ENCODE results near the gene MGRN1.

DNA sequence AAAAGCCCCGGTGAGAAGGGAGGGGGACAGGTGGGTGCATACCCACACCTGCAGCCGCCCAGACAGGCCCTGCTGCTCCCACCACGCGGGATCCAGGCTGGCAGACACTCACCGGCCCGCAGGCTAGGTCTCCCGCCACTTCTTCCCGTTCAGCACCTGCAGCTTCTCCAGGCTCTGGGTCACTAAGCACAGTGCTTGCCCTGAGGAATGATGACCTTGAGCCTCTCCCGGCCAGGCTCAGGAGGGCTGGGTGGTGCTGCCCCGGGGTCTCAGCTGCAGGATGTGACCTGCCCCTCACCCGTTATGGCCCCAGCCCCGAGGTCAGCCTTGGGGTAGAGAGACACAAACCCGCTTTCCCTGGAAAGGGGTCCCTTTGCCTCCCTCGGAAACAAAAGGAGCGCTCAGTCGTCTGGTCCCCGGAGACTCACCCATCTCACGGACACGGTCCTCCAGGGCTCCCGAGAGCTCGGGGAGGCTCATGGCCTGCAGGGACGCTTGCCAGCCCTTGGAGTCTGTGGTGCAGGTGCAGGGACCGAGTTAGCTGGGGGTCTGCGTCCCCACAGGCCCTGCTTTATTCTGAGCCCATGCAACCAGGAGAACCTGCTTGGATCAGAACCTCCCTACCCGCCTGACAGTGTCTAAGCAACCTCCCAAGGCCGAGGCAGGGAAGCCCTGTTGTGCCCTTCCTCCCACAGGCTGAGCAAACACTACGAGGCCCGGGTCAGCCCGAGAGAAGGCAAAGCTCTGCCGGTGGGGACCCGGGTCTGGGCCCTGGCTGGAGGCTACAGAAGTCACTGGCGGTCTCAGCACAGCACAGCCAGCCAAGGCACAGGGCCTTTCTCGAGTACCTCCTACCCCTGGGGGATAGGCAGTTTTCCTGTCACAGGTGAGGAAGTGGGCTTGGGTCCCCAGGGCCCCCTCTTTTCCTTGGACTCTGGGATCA, 72.5 kb downstream of the MGRN1 start:
- TF ChIP-seq, protein P1, sequence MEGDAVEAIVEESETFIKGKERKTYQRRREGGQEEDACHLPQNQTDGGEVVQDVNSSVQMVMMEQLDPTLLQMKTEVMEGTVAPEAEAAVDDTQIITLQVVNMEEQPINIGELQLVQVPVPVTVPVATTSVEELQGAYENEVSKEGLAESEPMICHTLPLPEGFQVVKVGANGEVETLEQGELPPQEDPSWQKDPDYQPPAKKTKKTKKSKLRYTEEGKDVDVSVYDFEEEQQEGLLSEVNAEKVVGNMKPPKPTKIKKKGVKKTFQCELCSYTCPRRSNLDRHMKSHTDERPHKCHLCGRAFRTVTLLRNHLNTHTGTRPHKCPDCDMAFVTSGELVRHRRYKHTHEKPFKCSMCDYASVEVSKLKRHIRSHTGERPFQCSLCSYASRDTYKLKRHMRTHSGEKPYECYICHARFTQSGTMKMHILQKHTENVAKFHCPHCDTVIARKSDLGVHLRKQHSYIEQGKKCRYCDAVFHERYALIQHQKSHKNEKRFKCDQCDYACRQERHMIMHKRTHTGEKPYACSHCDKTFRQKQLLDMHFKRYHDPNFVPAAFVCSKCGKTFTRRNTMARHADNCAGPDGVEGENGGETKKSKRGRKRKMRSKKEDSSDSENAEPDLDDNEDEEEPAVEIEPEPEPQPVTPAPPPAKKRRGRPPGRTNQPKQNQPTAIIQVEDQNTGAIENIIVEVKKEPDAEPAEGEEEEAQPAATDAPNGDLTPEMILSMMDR (conservative IDR thresholded peaks at IDR 0.05; ENCODE audit: low read depth, low read length), result no peak
- no peak for TF ChIP-seq EZH2 (IDR thresholded peaks at IDR 0.05; ENCODE audit: borderline replicate concordance, low read depth, low read length, poor library complexity, severe bottlenecking)
